Measurements from ENCODE around the gene FCER2. TPM values are rescaled to one million over a fixed set of nuclear protein-coding genes. Genes with fewer than 3 reads are reported as not detected.

FCER2 gene
- total and polyA plus RNA-seq, 2 of the 4 experiments (the other 2 are of a cell fraction), result not detected

DNA sequence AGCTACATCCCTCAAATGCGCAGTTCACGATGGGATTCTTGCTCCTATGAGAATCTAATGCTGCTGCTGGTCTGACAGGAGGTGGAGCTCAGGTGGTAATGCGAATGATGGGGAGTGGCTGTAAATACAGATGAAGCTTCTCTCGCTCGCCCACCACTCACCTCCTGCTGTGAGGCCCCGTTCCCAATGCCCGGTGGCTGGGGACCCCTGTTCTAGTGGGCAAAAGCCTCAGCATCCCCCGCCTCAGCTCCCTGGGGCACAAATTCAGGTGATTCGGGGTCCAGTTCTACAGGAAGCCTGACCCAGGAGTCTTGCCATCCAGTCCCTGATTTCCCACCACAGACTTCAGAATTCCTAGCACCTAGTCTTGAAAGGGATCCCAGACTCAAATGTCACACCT, 29.4 kb downstream of the FCER2 start:
- dilution Hi-C loops (cut with HindIII; ENCODE audit: low sequenced_read_pairs, unreplicated experiment) (no loop called here), intact Hi-C loops (cut with micrococcal nuclease) (no loop called here), in situ Hi-C loops (cut with MboI; ENCODE audit: low sequenced_read_pairs) (no loop called here)
- Histone ChIP-seq H3K18ac (ENCODE audit: low read depth, low read length) (no peak overlapping the region), H2BK20ac (ENCODE audit: low read depth, low read length) (no peak overlapping the region), H2BK5ac (ENCODE audit: low read depth, low read length, poor library complexity, severe bottlenecking) (no peak overlapping the region), H3K4me2 (ENCODE audit: low read depth, low read length) (no peak overlapping the region), H3K27ac (ENCODE audit: insufficient read depth, low read length) (no peak overlapping the region), H3K4ac (ENCODE audit: low read depth, low read length) (no peak overlapping the region), H3K14ac (replicated peaks; ENCODE audit: low read depth, low read length) (no peak overlapping the region), H3K79me1 (ENCODE audit: low read depth in 1 of 2, low read length in 2 of 2) (no peaks in the 10 kb centered on the region), H3K9me1 (ENCODE audit: insufficient read depth, low read length) (no peaks in the 10 kb centered on the region), H3K9me3 (ENCODE audit: control insufficient read depth, insufficient read depth, low read length) (peaks cover 4% of the 10 kb centered on the region; the same call in 1 of the 2 replicates), H3K4me1 (ENCODE audit: control insufficient read depth, insufficient read depth, low read length) (no peaks in the 10 kb centered on the region), H3K56ac (ENCODE audit: extremely low read depth, insufficient read depth, low read length) (no peak overlapping the region), H3K36me3 (ENCODE audit: control insufficient read depth, insufficient read depth, low read length) (no peaks in the 10 kb centered on the region), H4K5ac (ENCODE audit: low read depth, low read length) (no peak overlapping the region), H2AFZ (replicated peaks; ENCODE audit: low read length, poor library complexity) (no peak overlapping the region), H3K23ac (ENCODE audit: low read depth, low read length) (no peak overlapping the region), H2BK15ac (ENCODE audit: low read depth, low read length) (no peak overlapping the region), H2AK5ac (ENCODE audit: low read depth, low read length) (no peak overlapping the region), H2AK9ac (replicated peaks; ENCODE audit: low read depth, low read length, poor library complexity) (no peak overlapping the region), H3K9ac (ENCODE audit: low read depth, low read length) (no peak overlapping the region), H4K20me1 (ENCODE audit: insufficient read depth, low read length) (no peaks in the 10 kb centered on the region), H2BK120ac (ENCODE audit: low read depth, low read length) (no peak overlapping the region), H4K91ac (ENCODE audit: insufficient read depth, low read depth, low read length) (no peak overlapping the region), H3K27me3 (ENCODE audit: control insufficient read depth, insufficient read depth, low read length) (peaks cover 34% of the 10 kb centered on the region), H4K8ac (ENCODE audit: low read depth in 2 of 2, low read length in 2 of 2) (no peak overlapping the region), H3K4me3 (ENCODE audit: insufficient read depth, low read depth, low read length) (no peak overlapping the region)
- POLR2A ChIA-PET (ENCODE audit: unreplicated experiment), result no interaction called here
- CTCF ChIA-PET, result no interaction called here
- DNase-seq (no peak), ATAC-seq (ENCODE audit: low read depth) (no peak)
- no CpG with 5 or more reads among the region's 9 CpGs for WGBS, 2 experiments (ENCODE audit: extremely low coverage in 2 of 2, insufficient read length in 1 of 2)
- BruUV-seq (replicated peaks), result no TSS peak
- TF ChIP-seq CHD1 (IDR thresholded peaks at IDR 0.05; ENCODE audit: low read depth, low read length) (no peak), MAZ (IDR thresholded peaks at IDR 0.05; ENCODE audit: borderline replicate concordance, low read depth, low read length) (no peak), MXI1 (IDR thresholded peaks at IDR 0.05; ENCODE audit: borderline replicate concordance, low read depth, low read length) (no peak), NFE2L2 (IDR thresholded peaks at IDR 0.05; ENCODE audit: low read depth, low read length) (no peak), POLR2A (IDR thresholded peaks at IDR 0.05; ENCODE audit: low read depth, low read length) (no peak), FOS (IDR thresholded peaks at IDR 0.05; ENCODE audit: low read depth, low read length) (no peak), SMC3 (IDR thresholded peaks at IDR 0.05; ENCODE audit: low read depth, low read length) (no peak), RFX5 (IDR thresholded peaks at IDR 0.05; ENCODE audit: low read depth, low read length) (no peak), BHLHE40 (IDR thresholded peaks at IDR 0.05; ENCODE audit: low read depth, low read length) (no peak)
- TF ChIP-seq, protein P1, sequence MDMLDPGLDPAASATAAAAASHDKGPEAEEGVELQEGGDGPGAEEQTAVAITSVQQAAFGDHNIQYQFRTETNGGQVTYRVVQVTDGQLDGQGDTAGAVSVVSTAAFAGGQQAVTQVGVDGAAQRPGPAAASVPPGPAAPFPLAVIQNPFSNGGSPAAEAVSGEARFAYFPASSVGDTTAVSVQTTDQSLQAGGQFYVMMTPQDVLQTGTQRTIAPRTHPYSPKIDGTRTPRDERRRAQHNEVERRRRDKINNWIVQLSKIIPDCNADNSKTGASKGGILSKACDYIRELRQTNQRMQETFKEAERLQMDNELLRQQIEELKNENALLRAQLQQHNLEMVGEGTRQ (IDR thresholded peaks at IDR 0.05; ENCODE audit: low read depth, low read length), result no peak
- TF ChIP-seq, protein P2, sequence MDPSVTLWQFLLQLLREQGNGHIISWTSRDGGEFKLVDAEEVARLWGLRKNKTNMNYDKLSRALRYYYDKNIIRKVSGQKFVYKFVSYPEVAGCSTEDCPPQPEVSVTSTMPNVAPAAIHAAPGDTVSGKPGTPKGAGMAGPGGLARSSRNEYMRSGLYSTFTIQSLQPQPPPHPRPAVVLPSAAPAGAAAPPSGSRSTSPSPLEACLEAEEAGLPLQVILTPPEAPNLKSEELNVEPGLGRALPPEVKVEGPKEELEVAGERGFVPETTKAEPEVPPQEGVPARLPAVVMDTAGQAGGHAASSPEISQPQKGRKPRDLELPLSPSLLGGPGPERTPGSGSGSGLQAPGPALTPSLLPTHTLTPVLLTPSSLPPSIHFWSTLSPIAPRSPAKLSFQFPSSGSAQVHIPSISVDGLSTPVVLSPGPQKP (IDR thresholded peaks at IDR 0.05; ENCODE audit: borderline replicate concordance, low read depth, low read length), result no peak
- TF ChIP-seq, protein P3, sequence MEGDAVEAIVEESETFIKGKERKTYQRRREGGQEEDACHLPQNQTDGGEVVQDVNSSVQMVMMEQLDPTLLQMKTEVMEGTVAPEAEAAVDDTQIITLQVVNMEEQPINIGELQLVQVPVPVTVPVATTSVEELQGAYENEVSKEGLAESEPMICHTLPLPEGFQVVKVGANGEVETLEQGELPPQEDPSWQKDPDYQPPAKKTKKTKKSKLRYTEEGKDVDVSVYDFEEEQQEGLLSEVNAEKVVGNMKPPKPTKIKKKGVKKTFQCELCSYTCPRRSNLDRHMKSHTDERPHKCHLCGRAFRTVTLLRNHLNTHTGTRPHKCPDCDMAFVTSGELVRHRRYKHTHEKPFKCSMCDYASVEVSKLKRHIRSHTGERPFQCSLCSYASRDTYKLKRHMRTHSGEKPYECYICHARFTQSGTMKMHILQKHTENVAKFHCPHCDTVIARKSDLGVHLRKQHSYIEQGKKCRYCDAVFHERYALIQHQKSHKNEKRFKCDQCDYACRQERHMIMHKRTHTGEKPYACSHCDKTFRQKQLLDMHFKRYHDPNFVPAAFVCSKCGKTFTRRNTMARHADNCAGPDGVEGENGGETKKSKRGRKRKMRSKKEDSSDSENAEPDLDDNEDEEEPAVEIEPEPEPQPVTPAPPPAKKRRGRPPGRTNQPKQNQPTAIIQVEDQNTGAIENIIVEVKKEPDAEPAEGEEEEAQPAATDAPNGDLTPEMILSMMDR (conservative IDR thresholded peaks at IDR 0.05; ENCODE audit: low read depth, low read length), result no peak
